ENCODE data around the gene WNT1. TPM values are rescaled to one million over a fixed set of nuclear protein-coding genes. Genes with fewer than 3 reads are reported as not detected.
A peak's percentile ranks its signal among the peaks of the same experiment; 100 is the strongest.

Gene WNT1
- total and polyA plus RNA-seq, 10 of the 15 experiments (the other 5 are each of a cell fraction or from before 2014, with no cell fraction given) = not detected

DNA sequence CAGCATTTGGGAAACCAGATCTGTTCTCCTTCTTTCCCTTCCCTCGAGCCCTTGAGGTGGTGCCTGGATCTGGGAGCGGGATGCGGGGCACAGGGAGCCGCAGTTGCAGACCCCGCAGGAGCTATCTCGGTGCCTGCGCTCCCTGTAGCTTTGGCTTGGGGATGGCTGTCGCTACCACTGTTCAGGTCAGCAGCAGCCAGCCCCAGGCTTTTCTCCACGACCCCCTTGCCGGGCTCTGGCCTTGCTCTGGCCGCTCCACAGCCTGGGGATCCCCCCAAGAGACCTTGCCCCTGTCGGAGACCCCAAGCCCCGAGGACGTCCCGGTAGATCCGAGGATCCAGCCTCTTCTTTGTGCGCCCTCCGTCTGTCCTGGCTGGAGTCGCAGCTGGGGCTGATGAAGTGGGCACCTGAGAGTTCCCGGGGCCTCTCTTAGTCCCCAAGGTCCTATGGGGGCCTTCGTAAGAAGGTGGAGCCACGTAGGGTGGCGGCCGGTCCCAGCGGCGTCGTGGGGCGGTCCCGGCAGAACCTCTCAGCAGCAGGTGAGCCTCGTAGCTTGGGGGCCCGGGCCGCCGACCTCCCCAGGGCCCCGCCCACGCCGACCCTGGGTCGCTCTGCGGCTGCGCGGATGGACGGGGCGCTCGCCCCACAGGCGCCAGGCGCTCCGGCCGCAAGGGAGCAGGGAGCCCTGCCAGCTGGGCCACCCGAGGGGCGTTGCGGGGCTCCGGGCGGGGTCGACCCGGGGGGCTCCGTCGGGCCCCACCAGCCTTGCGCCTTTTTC, 19.8 kb downstream of the WNT1 start:
- intact Hi-C loops (cut with micrococcal nuclease; ENCODE audit: unreplicated experiment) (loop anchor here (5.0 kb wide), 2 partner anchors 94 to 96 kb away; partner anchors contain the start of gene DHH), in situ Hi-C loops (cut with MboI) (no loop called here)
- Histone ChIP-seq H3K9me3 (replicated peaks; ENCODE audit: control insufficient read depth, insufficient read depth, low read length) (no peaks in the 10 kb centered on the region), H3K4me1 (ENCODE audit: control insufficient read depth, insufficient read depth, low read length) (peaks cover 27% of the 10 kb centered on the region), H3K27me3 (replicated peaks in 1 of 2; ENCODE audit: control insufficient read depth in 2 of 2, insufficient read depth in 2 of 2, low read length in 1 of 2) (no peaks in the 10 kb centered on the region), H3K4me2 (ENCODE audit: control insufficient read depth, insufficient read depth) (peak overlapping the region; percentile 94), H3K79me2 (ENCODE audit: control insufficient read depth, insufficient read depth, low read length) (peaks cover 5% of the 10 kb centered on the region), H3K36me3 (ENCODE audit: control insufficient read depth in 2 of 2, insufficient read depth in 2 of 2, low read length in 1 of 2) (peaks cover 1 to 10% of the 10 kb centered on the region in 2 experiments; a peak in 3 of 4 replicates), H3K9ac (ENCODE audit: control insufficient read depth, insufficient read depth, low read length) (peak overlapping the region; percentile 62; the same call in 1 of the 2 replicates), H3K4me3 (peak overlapping the region; percentile 69), H2AFZ (ENCODE audit: control insufficient read depth, low read depth, low read length) (peak overlapping the region; percentile 73), H3K27ac (ENCODE audit: control insufficient read depth, insufficient read depth) (no peak overlapping the region), H4K20me1 (ENCODE audit: control insufficient read depth, insufficient read depth) (peaks cover 3% of the 10 kb centered on the region)
- RAD21 ChIA-PET (ENCODE audit: unreplicated experiment) = interaction anchor here (0.5 to 5.4 kb wide), 18 partner anchors 10 to 640 kb away, joined by 3 to 62 read pairs (median 6); partner anchors contain the start of genes ARF3, DDX23, KMT2D and PRKAG1
- BruUV-seq (replicated peaks) = no TSS peak
- DNase-seq (ENCODE audit: low read depth, low spot score) = no peak
- ATAC-seq = peak; percentile 69
- CTCF ChIA-PET = interaction anchor here (0.6 to 14.1 kb wide), 29 partner anchors 10 to 490 kb away, joined by 3 to 172 read pairs (median 8); partner anchors contain the start of genes DDX23, DHH, PRKAG1 and RHEBL1
- POLR2A ChIA-PET = interaction anchor here (0.6 to 6.0 kb wide), 5 partner anchors 10 to 146 kb away, joined by 3 to 52 read pairs (median 12); partner anchors contain the start of genes DDX23 and PRKAG1
- no peak for FAIRE-seq
- 2% methylated on average over 57 of the region's 57 CpGs for WGBS (ENCODE audit: insufficient coverage, insufficient replicate concordance, low lambda C conversion rate, missing lambda C conversion rate)
- SMC1A ChIA-PET (ENCODE audit: uncharacterized antibody, unreplicated experiment) = interaction anchor here (1.0 to 2.7 kb wide), 12 partner anchors 10 to 203 kb away, joined by 3 to 22 read pairs (median 6); partner anchors contain the start of genes LMBR1L, PRKAG1 and WNT1
- TF ChIP-seq IKZF1 (conservative IDR thresholded peaks at IDR 0.05) = peak; percentile 83
- no peak for TF ChIP-seq YY1 (IDR thresholded peaks at IDR 0.05; ENCODE audit: low read depth, low read length)
- TF ChIP-seq RELA (IDR thresholded peaks at IDR 0.05; ENCODE audit: borderline replicate concordance, partially characterized antibody) = no peak
- TF ChIP-seq, protein P1, sequence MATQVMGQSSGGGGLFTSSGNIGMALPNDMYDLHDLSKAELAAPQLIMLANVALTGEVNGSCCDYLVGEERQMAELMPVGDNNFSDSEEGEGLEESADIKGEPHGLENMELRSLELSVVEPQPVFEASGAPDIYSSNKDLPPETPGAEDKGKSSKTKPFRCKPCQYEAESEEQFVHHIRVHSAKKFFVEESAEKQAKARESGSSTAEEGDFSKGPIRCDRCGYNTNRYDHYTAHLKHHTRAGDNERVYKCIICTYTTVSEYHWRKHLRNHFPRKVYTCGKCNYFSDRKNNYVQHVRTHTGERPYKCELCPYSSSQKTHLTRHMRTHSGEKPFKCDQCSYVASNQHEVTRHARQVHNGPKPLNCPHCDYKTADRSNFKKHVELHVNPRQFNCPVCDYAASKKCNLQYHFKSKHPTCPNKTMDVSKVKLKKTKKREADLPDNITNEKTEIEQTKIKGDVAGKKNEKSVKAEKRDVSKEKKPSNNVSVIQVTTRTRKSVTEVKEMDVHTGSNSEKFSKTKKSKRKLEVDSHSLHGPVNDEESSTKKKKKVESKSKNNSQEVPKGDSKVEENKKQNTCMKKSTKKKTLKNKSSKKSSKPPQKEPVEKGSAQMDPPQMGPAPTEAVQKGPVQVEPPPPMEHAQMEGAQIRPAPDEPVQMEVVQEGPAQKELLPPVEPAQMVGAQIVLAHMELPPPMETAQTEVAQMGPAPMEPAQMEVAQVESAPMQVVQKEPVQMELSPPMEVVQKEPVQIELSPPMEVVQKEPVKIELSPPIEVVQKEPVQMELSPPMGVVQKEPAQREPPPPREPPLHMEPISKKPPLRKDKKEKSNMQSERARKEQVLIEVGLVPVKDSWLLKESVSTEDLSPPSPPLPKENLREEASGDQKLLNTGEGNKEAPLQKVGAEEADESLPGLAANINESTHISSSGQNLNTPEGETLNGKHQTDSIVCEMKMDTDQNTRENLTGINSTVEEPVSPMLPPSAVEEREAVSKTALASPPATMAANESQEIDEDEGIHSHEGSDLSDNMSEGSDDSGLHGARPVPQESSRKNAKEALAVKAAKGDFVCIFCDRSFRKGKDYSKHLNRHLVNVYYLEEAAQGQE (IDR thresholded peaks at IDR 0.05; ENCODE audit: low read depth, low read length) = no peak
- peak; percentile 35; the same call in 1 of the 2 replicates for TF ChIP-seq NRF1 (conservative IDR thresholded peaks at IDR 0.05; ENCODE audit: low read depth, low read length)
- no peak for TF ChIP-seq ZNF24 (IDR thresholded peaks at IDR 0.05)
- no peak for TF ChIP-seq CHD2 (IDR thresholded peaks at IDR 0.05; ENCODE audit: borderline replicate concordance, low read depth, low read length)
- TF ChIP-seq, protein P2, sequence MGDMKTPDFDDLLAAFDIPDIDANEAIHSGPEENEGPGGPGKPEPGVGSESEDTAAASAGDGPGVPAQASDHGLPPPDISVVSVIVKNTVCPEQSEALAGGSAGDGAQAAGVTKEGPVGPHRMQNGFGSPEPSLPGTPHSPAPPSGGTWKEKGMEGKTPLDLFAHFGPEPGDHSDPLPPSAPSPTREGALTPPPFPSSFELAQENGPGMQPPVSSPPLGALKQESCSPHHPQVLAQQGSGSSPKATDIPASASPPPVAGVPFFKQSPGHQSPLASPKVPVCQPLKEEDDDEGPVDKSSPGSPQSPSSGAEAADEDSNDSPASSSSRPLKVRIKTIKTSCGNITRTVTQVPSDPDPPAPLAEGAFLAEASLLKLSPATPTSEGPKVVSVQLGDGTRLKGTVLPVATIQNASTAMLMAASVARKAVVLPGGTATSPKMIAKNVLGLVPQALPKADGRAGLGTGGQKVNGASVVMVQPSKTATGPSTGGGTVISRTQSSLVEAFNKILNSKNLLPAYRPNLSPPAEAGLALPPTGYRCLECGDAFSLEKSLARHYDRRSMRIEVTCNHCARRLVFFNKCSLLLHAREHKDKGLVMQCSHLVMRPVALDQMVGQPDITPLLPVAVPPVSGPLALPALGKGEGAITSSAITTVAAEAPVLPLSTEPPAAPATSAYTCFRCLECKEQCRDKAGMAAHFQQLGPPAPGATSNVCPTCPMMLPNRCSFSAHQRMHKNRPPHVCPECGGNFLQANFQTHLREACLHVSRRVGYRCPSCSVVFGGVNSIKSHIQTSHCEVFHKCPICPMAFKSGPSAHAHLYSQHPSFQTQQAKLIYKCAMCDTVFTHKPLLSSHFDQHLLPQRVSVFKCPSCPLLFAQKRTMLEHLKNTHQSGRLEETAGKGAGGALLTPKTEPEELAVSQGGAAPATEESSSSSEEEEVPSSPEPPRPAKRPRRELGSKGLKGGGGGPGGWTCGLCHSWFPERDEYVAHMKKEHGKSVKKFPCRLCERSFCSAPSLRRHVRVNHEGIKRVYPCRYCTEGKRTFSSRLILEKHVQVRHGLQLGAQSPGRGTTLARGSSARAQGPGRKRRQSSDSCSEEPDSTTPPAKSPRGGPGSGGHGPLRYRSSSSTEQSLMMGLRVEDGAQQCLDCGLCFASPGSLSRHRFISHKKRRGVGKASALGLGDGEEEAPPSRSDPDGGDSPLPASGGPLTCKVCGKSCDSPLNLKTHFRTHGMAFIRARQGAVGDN (IDR thresholded peaks at IDR 0.05) = peak; percentile 34; the same call in 1 of the 2 replicates
- no peak for TF ChIP-seq TCF7 (IDR thresholded peaks at IDR 0.05; ENCODE audit: borderline replicate concordance)
- peak; percentile 40; the same call in 1 of the 2 replicates for TF ChIP-seq NR2F1 (conservative IDR thresholded peaks at IDR 0.05)
- no peak for TF ChIP-seq CHD1 (IDR thresholded peaks at IDR 0.05; ENCODE audit: low read depth, low read length)
- TF ChIP-seq RB1 (IDR thresholded peaks at IDR 0.05; ENCODE audit: borderline replicate concordance) = no peak
- TF ChIP-seq EGR1 (IDR thresholded peaks at IDR 0.05; ENCODE audit: borderline replicate concordance in 1 of 2, low read depth in 2 of 2, low read length in 2 of 2) = peak in 1 of 2 experiments; percentile 86; a peak in 2 of 3 replicates
- no peak for TF ChIP-seq NBN (IDR thresholded peaks at IDR 0.05)
- TF ChIP-seq TCF3 (IDR thresholded peaks at IDR 0.05; ENCODE audit: borderline replicate concordance, insufficient read depth, low read depth, low read length) = 0 out of 2 replicates have a peak, but pooled peaks have one; percentile 12
- TF ChIP-seq ZNF217 (IDR thresholded peaks at IDR 0.05) = no peak

Data from GM12878 (cell line).